ENCODE results near the gene PNLIP. TPM values are rescaled to one million over a fixed set of nuclear protein-coding genes. Genes with fewer than 3 reads are reported as not detected.

The PNLIP gene
- total RNA-seq (ENCODE audit: low replicate concordance): not detected in 2 replicates

DNA sequence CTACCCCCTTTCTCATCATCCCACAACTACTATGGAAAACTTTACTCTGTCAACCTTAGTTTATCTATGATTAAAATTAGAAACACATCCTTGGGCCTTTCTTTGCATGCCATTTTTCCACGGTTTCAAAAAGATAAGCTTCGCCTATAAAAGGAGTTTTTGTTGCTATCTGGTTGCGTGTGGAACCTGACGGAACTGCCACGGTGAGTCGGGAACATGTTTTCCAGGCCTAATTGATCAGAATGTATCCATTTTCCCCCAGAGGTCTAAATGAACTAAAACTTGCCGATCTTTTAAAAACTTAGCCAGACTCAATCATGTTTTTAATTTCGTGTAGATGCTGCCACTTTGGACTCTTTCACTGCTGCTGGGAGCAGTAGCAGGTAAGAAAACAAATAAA lies at the start of gene PNLIP:
Gene PNLIP (plus strand): TSS at position 176 of the 400 bp plus-strand sequence. CDS start 162 bp downstream, at position 338.

DNA sequence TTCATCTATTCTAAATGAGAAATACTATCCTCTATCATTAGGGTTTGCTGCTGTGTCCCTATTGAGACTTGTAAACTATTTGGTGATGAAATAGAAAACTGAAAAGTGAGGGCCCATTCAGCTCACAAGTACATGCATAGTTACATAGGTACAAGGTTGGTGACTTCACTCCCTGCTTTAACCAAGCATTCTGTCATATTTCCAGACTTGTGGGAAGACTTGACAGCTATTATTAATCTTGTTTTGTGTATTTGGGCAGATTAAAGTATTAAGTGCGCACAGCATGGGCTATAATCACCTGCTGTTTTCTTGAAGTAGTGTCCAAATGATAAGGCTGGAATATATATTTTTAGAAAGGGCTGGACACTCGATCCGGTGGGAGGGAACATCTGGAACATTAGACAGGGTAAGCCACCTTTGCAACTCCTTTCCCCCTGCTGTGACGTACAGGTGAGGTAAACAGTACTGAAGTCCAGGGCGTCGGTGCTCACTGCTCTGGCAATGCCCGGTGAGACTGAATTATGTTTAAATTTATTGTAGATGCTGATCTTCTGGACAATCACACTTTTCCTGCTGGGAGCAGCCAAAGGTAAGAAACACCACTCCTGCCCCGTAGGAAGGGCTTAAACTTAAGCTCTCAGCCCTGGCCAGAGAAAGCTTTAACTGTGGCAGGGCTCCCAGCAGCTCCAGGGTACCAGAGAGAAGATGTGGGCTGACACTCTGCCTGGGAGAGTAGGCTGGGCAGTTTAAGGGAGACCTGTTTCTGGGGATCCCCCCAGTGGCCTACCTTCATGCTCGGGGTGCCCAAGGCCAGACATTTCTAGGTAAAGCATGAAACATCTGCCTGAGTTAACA lies 45.1 kb downstream of the PNLIP start, which contains the start of gene PNLIPRP1:
Gene PNLIPRP1 (plus strand): TSS at position 370 of the 855 bp plus-strand sequence. CDS start 171 bp downstream, at position 541.

Other genes starting within 250 kb of the PNLIP start
- not detected in 2 replicates for gene CCDC172, start 221.5 kb upstream of the PNLIP start, total RNA-seq (ENCODE audit: low replicate concordance)
- gene PNLIPRP3, start 118.1 kb upstream of the PNLIP start, total RNA-seq (ENCODE audit: low replicate concordance): not detected in 2 replicates
- gene PNLIPRP1, start 45.0 kb downstream of the PNLIP start, total RNA-seq (ENCODE audit: low replicate concordance): not detected in 2 replicates
- not detected in 2 replicates for gene PNLIPRP2, start 75.0 kb downstream of the PNLIP start, total RNA-seq (ENCODE audit: low replicate concordance)
- 0.90 and 15.7 TPM in 2 replicates for gene HSPA12A, start 196.6 kb downstream of the PNLIP start, total RNA-seq (ENCODE audit: low replicate concordance)

Measured in smooth muscle cell of the coronary artery (primary cell).